Measurements from ENCODE around the gene RICTOR.

- TF ChIP-seq CTCF (IDR thresholded peaks at IDR 0.05): no peak
- TF ChIP-seq POLR2A (IDR thresholded peaks at IDR 0.05): no peak
These were observed 2.0 kb upstream of the RICTOR start for GRCh38 chr5:39076101-39076756.
